ENCODE data around the gene BMS1.

DNA sequence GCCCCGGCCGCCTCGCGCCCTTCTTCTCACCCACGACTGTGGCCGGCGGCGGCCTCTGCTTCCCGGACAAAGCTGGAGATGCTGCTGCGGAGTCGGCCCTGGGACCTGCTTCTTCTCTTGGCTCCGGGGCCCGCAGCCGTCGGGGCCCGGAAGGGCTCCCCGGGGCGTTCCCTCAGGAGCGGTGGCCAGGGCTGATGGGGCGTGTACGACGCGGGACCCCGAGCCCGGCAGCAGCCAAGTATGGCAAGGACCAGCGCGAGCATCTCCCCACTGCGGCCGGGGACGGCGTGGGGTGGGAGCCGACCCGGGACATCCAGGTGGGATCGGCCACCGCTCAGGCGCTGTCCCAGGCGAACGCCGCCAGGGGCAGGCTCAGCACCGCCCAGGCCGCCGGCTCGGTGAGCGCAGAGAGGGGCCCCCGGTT is 27.6 kb upstream of the BMS1 start:
- TF ChIP-seq, protein P1, sequence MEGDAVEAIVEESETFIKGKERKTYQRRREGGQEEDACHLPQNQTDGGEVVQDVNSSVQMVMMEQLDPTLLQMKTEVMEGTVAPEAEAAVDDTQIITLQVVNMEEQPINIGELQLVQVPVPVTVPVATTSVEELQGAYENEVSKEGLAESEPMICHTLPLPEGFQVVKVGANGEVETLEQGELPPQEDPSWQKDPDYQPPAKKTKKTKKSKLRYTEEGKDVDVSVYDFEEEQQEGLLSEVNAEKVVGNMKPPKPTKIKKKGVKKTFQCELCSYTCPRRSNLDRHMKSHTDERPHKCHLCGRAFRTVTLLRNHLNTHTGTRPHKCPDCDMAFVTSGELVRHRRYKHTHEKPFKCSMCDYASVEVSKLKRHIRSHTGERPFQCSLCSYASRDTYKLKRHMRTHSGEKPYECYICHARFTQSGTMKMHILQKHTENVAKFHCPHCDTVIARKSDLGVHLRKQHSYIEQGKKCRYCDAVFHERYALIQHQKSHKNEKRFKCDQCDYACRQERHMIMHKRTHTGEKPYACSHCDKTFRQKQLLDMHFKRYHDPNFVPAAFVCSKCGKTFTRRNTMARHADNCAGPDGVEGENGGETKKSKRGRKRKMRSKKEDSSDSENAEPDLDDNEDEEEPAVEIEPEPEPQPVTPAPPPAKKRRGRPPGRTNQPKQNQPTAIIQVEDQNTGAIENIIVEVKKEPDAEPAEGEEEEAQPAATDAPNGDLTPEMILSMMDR (IDR thresholded peaks at IDR 0.05): peak in 2 of 6 experiments; percentile 11 to 15
- TF ChIP-seq POLR2A (IDR thresholded peaks at IDR 0.05): no peak
